DOHH2 (cell line): ENCODE results near the gene HCN2.

Experiments used
- H3F3A ChIP-seq: fragments of 200-600 bp; sonication (generic), shearing (Covaris generic); 2 replicates; pipeline ENCODE4 v1.6.0; 2016; ENCODE audit warnings: antibody characterized with exemption, mild to moderate bottlenecking; ENCODE audit not compliant: control insufficient read depth, insufficient read depth
- H3K27ac ChIP-seq: fragments of 200-600 bp; sonication (generic); 2 replicates; pipeline ENCODE4 v1.5.1; 2014; ENCODE audit warnings: low read depth, mild to moderate bottlenecking, low read length, moderate library complexity
- H3K27me3 ChIP-seq: fragments of 200-600 bp; sonication (generic); 2 replicates; pipeline ENCODE4 v1.6.1; 2014; ENCODE audit warnings: mild to moderate bottlenecking, low read length, mixed read lengths; ENCODE audit not compliant: control insufficient read depth
- H3K36me3 ChIP-seq: fragments of 200-600 bp; sonication (generic); 2 replicates; pipeline ENCODE4 v1.6.1; 2014; ENCODE audit warnings: mild to moderate bottlenecking, low read length, moderate library complexity, mixed read lengths; ENCODE audit not compliant: control insufficient read depth
- H3K4me1 ChIP-seq: fragments of 200-600 bp; sonication (generic); 2 replicates; pipeline ENCODE4 v1.6.1; 2014; ENCODE audit warnings: mild to moderate bottlenecking, low read length, mixed read lengths; ENCODE audit not compliant: control insufficient read depth
- H3K4me2 ChIP-seq: fragments of 200-600 bp; sonication (generic); 2 replicates; pipeline ENCODE4 v1.6.0; 2014; ENCODE audit warnings: mild to moderate bottlenecking, low read length, moderate library complexity
- H3K4me3 ChIP-seq: fragments of 200-600 bp; sonication (generic); 2 replicates; pipeline ENCODE4 v1.5.1; 2014; ENCODE audit warnings: mild to moderate bottlenecking, low read length, mixed read lengths
- H3K79me2 ChIP-seq: fragments of 200-600 bp; sonication (generic); 2 replicates; pipeline ENCODE4 v1.6.1; 2014; ENCODE audit warnings: mild to moderate bottlenecking, low read length, mixed read lengths; ENCODE audit not compliant: control insufficient read depth
- H3K9me2 ChIP-seq: fragments of 200-600 bp; sonication (generic); replicated peaks from 2 replicates; pipeline ENCODE4 v1.6.1; 2014; ENCODE audit warnings: mild to moderate bottlenecking, low read length, mixed read lengths; ENCODE audit not compliant: control insufficient read depth
- H3K9me3 ChIP-seq: fragments of 200-600 bp; sonication (generic); 2 replicates; pipeline ENCODE4 v1.6.1; 2014; ENCODE audit warnings: antibody characterized with exemption, low read length, mixed read lengths; ENCODE audit not compliant: control insufficient read depth, insufficient read depth
- H4K20me1 ChIP-seq: fragments of 200-600 bp; sonication (generic); 2 replicates; pipeline ENCODE4 v1.6.0; 2014; ENCODE audit warnings: low read depth, mild to moderate bottlenecking, antibody characterized with exemption, low read length, moderate library complexity; ENCODE audit not compliant: control insufficient read depth, insufficient read depth
- EZH2phosphoT487 ChIP-seq: fragments of 200-600 bp; sonication (generic); IDR thresholded peaks from 2 replicates; pipeline ENCODE4 v1.6.1; 2017; ENCODE audit warnings: borderline replicate concordance, mild to moderate bottlenecking, antibody characterized with exemption, low read length, moderate library complexity, mixed read lengths
- TF ChIP-seq, protein P1 (sequence below): fragments of 200-600 bp; sonication (generic); IDR thresholded peaks from one replicate; pipeline ENCODE4 v1.5.1; 2014; ENCODE audit warnings: antibody characterized with exemption, mild to moderate bottlenecking, low read depth, low read length; ENCODE audit not compliant: poor library complexity, severe bottlenecking

HCN2 gene

GRCh38 chr19:615619-616018 lies 25.9 kb downstream of the HCN2 start:
- Histone ChIP-seq H3K4me2 (no peak overlapping the region), H4K20me1 (no peaks in the 10 kb centered on the region), H3F3A (no peaks in the 10 kb centered on the region), H3K9me2 (no peaks in the 10 kb centered on the region), H3K27me3 (no peaks in the 10 kb centered on the region), H3K27ac (no peak overlapping the region), H3K4me1 (peaks cover 7% of the 10 kb centered on the region), H3K4me3 (no peak overlapping the region), H3K9me3 (no peaks in the 10 kb centered on the region), H3K79me2 (no peaks in the 10 kb centered on the region), H3K36me3 (peaks cover 36% of the 10 kb centered on the region)
- no peak for TF ChIP-seq EZH2phosphoT487
- TF ChIP-seq, protein P1, sequence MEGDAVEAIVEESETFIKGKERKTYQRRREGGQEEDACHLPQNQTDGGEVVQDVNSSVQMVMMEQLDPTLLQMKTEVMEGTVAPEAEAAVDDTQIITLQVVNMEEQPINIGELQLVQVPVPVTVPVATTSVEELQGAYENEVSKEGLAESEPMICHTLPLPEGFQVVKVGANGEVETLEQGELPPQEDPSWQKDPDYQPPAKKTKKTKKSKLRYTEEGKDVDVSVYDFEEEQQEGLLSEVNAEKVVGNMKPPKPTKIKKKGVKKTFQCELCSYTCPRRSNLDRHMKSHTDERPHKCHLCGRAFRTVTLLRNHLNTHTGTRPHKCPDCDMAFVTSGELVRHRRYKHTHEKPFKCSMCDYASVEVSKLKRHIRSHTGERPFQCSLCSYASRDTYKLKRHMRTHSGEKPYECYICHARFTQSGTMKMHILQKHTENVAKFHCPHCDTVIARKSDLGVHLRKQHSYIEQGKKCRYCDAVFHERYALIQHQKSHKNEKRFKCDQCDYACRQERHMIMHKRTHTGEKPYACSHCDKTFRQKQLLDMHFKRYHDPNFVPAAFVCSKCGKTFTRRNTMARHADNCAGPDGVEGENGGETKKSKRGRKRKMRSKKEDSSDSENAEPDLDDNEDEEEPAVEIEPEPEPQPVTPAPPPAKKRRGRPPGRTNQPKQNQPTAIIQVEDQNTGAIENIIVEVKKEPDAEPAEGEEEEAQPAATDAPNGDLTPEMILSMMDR = no peak

GRCh38 chr19:616062-616700 lies 26.5 kb downstream of the HCN2 start:
- no peaks in the 10 kb centered on the region for H3F3A ChIP-seq
- H3K27me3 ChIP-seq = no peaks in the 10 kb centered on the region
- TF ChIP-seq EZH2phosphoT487 = no peak
- TF ChIP-seq, protein P1 = no peak
- H3K9me3 ChIP-seq = no peaks in the 10 kb centered on the region
- no peaks in the 10 kb centered on the region for H4K20me1 ChIP-seq
- H3K27ac ChIP-seq = no peak overlapping the region
- H3K4me3 ChIP-seq = no peak overlapping the region
- H3K4me2 ChIP-seq = no peak overlapping the region
- peaks cover under 1% of the 10 kb centered on the region; the same call in 1 of the 2 replicates for H3K4me1 ChIP-seq
- H3K36me3 ChIP-seq = peaks cover 36% of the 10 kb centered on the region
- H3K79me2 ChIP-seq = no peaks in the 10 kb centered on the region
- H3K9me2 ChIP-seq = no peaks in the 10 kb centered on the region

GRCh38 chr19:616747-617526 lies 27.3 kb downstream of the HCN2 start:
- H3K27me3 ChIP-seq = no peaks in the 10 kb centered on the region

More at GRCh38 chr19:616747-617526, 27.3 kb downstream of the HCN2 start:
- Histone ChIP-seq H3K9me3 (no peaks in the 10 kb centered on the region), H3K9me2 (no peaks in the 10 kb centered on the region), H3K4me1 (no peaks in the 10 kb centered on the region), H3K79me2 (no peaks in the 10 kb centered on the region), H3K27ac (no peak overlapping the region), H3K36me3 (peaks cover 39% of the 10 kb centered on the region), H4K20me1 (no peaks in the 10 kb centered on the region), H3F3A (no peaks in the 10 kb centered on the region), H3K4me3 (no peak overlapping the region), H3K4me2 (no peak overlapping the region)
- TF ChIP-seq, protein P1 = no peak
- no peak for TF ChIP-seq EZH2phosphoT487
